Measurements from ENCODE around the gene CPB2.

CPB2 gene

GRCh38 chr13:46106839-46107371 is 2.1 kb upstream of the CPB2 start:
- TF ChIP-seq CTCF (IDR thresholded peaks at IDR 0.05; ENCODE audit: low read depth, low read length), result no peak
- no peak for DNase-seq (ENCODE audit: extremely low read depth, low read depth)

DNA sequence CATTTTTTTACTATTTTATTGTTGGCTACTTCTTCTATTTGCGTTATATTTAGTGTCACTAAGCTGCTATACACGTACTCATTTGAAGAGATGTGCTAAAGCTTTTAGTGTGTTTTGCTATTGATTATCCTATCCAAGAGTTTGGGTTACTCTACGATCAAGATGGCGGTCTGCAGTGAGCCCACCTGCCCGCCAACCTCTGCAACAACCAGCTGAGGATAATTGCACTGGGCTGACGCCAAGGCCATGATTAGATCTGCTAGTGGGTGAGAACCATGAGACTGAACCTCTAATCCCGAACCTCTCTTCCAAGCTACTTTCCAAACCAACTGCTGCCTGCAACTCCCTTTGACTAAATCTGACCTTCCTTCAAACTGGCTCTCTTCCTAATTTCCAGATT is 1.8 kb downstream of the CPB2 start:
- no peak for DNase-seq (ENCODE audit: extremely low read depth, low read depth)
- no peak for TF ChIP-seq CTCF (IDR thresholded peaks at IDR 0.05; ENCODE audit: low read depth, low read length)

DNA sequence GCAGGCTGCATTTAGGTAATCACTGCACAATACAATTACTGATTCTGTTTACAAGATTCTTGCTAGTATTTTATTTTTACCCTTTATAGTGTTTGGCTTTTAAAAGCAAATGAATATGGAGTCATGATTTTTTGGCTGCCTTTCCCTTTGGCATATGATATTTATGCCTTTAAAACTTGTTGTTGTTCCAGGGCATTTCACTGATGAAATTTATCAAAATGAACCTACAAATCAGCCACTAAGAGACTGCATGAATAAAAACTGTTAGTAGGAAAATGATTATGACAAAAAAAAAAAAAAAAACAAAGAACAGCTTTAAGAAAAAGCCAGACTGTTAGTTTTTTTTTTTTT is 2.6 kb downstream of the CPB2 start:
- DNase-seq (ENCODE audit: extremely low read depth, low read depth), result no peak
- TF ChIP-seq CTCF (IDR thresholded peaks at IDR 0.05; ENCODE audit: low read depth, low read length), result no peak

GRCh38 chr13:46101484-46102254 is 3.2 kb downstream of the CPB2 start:
- no peak for DNase-seq (ENCODE audit: extremely low read depth, low read depth)
- no peak for TF ChIP-seq CTCF (IDR thresholded peaks at IDR 0.05; ENCODE audit: low read depth, low read length)

- DNase-seq (ENCODE audit: extremely low read depth, low read depth), result no peak
- TF ChIP-seq CTCF (IDR thresholded peaks at IDR 0.05; ENCODE audit: low read depth, low read length), result no peak
Observed at GRCh38 chr13:46101002-46101401, 3.8 kb downstream of the CPB2 start.

DNA sequence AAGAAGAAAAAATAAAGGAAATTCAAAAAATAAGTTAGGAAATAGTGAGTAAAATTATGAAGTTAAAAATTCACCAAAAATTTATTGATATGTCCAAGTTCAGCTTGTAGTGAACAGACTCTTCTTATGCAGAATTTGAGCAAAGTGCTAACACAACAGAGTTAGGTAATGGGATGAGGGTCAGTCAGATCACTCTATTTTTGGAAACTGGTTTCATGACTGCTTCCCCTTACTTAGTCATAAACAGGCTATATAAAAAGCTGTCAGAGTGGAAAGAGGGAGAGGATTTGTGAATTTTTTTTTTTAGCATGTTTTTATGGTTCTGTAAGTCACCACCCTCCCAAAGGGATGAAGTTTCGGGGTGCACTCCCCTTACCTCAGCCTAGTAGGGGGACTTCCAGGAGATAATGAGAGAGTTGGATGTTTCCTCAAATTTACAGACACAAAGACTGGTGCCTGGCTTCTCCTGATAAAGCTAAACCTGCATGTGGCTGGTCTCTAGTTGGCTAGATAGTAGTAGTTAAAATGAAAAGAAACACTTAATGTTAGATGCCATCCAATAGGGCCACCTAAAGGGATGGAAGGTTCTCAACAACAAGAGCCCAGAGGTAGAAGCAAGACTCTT is 4.5 kb downstream of the CPB2 start:
- no peak for TF ChIP-seq CTCF (IDR thresholded peaks at IDR 0.05; ENCODE audit: low read depth, low read length)
- no peak for DNase-seq (ENCODE audit: extremely low read depth, low read depth)

DNA sequence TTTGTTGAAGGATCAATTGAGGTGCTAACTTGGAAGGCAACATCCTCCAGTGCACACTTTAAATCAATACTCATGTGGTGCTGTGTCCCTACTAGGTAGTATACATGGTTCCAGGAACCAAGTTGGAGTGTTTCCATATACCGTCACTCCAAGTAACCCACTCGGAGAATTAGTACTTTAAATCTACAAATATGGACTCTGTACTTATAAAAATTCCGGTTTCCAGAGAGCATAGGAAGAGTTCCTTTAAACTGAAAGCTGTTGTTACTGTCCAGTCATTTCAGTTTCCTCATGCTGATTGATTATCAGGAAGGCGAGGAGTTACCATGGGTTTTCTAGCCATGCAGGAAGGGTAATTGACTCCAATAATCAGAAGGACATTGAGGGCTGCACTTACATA is 7.2 kb downstream of the CPB2 start:
- no peak for TF ChIP-seq CTCF (IDR thresholded peaks at IDR 0.05; ENCODE audit: low read depth, low read length)
- no peak for DNase-seq (ENCODE audit: extremely low read depth, low read depth)

All from AG09319 (cell line).